ENCODE data around the gene GCK. TPM values are rescaled to one million over a fixed set of nuclear protein-coding genes. Genes with fewer than 3 reads are reported as not detected.
A peak's percentile ranks its signal among the peaks of the same experiment; 100 is the strongest.
"Not testable (repeated sequence)": the region's sequence is repeated elsewhere in the genome, so short reads cannot be mapped to it uniquely, and the experiment has no call there.

The GCK gene
- total RNA-seq, 1 donor from 2014 or later, result 5.9 TPM

DNA sequence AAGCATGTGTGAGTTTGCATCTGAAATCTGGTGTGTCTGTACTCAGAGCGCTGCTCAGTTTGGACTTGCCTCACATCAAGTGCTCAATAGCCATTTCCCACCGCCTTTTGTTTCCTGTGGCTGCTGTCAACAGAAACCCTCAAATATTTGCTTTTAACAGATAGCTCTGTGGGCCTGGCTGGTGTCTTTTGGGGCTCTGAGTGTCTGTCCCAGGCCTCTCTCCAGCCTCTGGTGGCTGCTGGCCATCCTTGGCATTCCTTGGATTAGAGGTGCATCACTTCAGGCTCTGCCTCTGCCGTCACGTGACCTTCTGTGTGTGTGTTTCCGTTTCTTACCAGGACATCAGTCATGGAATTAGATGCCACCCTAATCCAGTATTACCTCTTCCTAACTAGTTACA, 20.9 kb upstream of the GCK start:
- Mint-ChIP-seq H3K4me3 (ENCODE audit: low read depth) (no peak overlapping the region), H3K36me3 (ENCODE audit: insufficient read depth) (peaks cover 21% of the 10 kb centered on the region), H3K27ac (no peak overlapping the region), H3K9me3 (ENCODE audit: low read depth) (no peaks in the 10 kb centered on the region), H3K4me1 (ENCODE audit: low read depth) (no peaks in the 10 kb centered on the region), H3K27me3 (no peaks in the 10 kb centered on the region)
- no peak for DNase-seq (ENCODE audit: low spot score, unreplicated experiment)
- TF ChIP-seq, protein P1, sequence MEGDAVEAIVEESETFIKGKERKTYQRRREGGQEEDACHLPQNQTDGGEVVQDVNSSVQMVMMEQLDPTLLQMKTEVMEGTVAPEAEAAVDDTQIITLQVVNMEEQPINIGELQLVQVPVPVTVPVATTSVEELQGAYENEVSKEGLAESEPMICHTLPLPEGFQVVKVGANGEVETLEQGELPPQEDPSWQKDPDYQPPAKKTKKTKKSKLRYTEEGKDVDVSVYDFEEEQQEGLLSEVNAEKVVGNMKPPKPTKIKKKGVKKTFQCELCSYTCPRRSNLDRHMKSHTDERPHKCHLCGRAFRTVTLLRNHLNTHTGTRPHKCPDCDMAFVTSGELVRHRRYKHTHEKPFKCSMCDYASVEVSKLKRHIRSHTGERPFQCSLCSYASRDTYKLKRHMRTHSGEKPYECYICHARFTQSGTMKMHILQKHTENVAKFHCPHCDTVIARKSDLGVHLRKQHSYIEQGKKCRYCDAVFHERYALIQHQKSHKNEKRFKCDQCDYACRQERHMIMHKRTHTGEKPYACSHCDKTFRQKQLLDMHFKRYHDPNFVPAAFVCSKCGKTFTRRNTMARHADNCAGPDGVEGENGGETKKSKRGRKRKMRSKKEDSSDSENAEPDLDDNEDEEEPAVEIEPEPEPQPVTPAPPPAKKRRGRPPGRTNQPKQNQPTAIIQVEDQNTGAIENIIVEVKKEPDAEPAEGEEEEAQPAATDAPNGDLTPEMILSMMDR (IDR thresholded peaks at IDR 0.05; ENCODE audit: unreplicated experiment), result no peak

DNA sequence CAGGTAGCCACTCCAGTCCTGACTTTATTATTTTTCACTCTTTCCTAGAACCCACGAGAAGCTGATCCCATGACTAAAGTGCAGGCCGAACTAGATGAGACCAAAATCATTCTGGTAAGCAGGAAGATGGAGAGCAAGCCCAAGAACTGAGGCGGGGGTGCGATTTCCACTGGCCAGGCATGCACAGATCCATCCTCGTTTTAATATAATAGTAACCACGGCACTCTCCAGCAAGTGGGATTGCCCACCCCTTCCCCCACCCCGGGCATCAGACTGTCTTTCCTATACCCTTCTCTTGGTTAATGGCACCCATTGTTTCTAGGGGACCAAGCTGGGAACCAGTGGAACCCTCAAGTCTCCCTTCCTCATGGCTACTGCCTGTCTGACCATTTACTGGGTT, 18.8 kb upstream of the GCK start:
- no peaks in the 10 kb centered on the region for H3K9me3 Mint-ChIP-seq (ENCODE audit: low read depth)
- DNase-seq (ENCODE audit: low spot score, unreplicated experiment), result no peak
- H3K27me3 Mint-ChIP-seq, result no peaks in the 10 kb centered on the region
- H3K36me3 Mint-ChIP-seq (ENCODE audit: insufficient read depth), result peaks cover 25% of the 10 kb centered on the region
- H3K4me3 Mint-ChIP-seq (ENCODE audit: low read depth), result no peak overlapping the region
- no peak overlapping the region for H3K27ac Mint-ChIP-seq
- H3K4me1 Mint-ChIP-seq (ENCODE audit: low read depth), result no peaks in the 10 kb centered on the region
- TF ChIP-seq, protein P1 (IDR thresholded peaks at IDR 0.05; ENCODE audit: unreplicated experiment), result no peak

GRCh38 chr7:44206008-44206407, 16.8 kb upstream of the GCK start:
- no peak for DNase-seq (ENCODE audit: low spot score, unreplicated experiment)
- H3K4me1 Mint-ChIP-seq (ENCODE audit: low read depth), result peaks cover 13% of the 10 kb centered on the region
- peaks cover 23% of the 10 kb centered on the region for H3K36me3 Mint-ChIP-seq (ENCODE audit: insufficient read depth)
- no peaks in the 10 kb centered on the region for H3K9me3 Mint-ChIP-seq (ENCODE audit: low read depth)
- TF ChIP-seq, protein P1 (IDR thresholded peaks at IDR 0.05; ENCODE audit: unreplicated experiment), result no peak
- H3K27ac Mint-ChIP-seq, result no peak overlapping the region
- no peaks in the 10 kb centered on the region for H3K27me3 Mint-ChIP-seq
- H3K4me3 Mint-ChIP-seq (ENCODE audit: low read depth), result no peak overlapping the region

GRCh38 chr7:44201813-44202212, 12.6 kb upstream of the GCK start:
- Mint-ChIP-seq H3K27ac (peak overlapping the region; percentile 97), H3K36me3 (ENCODE audit: insufficient read depth) (peaks cover 8% of the 10 kb centered on the region), H3K9me3 (ENCODE audit: low read depth) (no peaks in the 10 kb centered on the region), H3K27me3 (peaks cover 7% of the 10 kb centered on the region), H3K4me3 (ENCODE audit: low read depth) (peak overlapping the region; percentile 92), H3K4me1 (ENCODE audit: low read depth) (peaks cover 13% of the 10 kb centered on the region)
- DNase-seq (ENCODE audit: low spot score, unreplicated experiment), result no peak
- TF ChIP-seq, protein P1 (IDR thresholded peaks at IDR 0.05; ENCODE audit: unreplicated experiment), result no peak

DNA sequence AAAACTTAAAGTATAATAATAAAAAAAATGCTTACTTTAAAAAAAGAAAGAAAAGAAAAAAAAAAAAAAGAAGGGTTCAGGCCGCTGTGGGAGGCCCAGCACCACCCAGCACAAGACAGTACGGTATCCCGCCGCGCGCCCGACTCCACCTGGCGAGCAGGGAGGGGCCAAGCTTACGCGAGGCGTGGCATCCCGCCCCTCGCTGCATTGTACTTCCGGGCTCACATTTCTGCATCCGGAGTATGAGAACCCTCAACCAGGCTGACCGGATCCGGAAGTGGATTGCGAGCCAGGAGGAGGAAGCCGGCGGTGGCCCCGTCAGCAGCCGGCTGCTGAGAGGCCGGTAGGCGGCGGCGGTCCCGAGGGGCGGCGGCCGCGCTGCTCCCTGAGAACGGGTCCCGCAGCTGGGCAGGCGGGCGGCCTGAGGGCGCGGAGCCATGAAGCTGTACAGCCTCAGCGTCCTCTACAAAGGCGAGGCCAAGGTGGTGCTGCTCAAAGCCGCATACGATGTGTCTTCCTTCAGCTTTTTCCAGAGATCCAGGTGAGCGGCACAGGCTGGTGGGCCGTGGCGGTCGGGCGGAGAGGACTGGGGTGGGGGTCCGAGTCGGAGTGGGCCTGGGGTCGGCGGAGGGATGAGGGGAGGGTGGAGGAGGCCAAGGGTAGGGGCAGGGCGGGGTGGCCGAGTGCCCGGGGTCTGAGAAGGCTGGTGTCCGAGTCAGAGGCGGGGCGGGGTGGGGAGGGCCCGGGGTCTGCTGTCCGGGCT, 11.6 kb upstream of the GCK start, which contains the start of gene YKT6:
Gene YKT6, plus strand, starts transcription at position 280 of the 763 bp plus-strand sequence. Its CDS starts 158 bp downstream, at position 438.
- peaks cover 10% of the 10 kb centered on the region for H3K27me3 Mint-ChIP-seq
- H3K4me1 Mint-ChIP-seq (ENCODE audit: low read depth), result peaks cover 13% of the 10 kb centered on the region
- H3K9me3 Mint-ChIP-seq (ENCODE audit: low read depth), result no peaks in the 10 kb centered on the region
- H3K27ac Mint-ChIP-seq, result peak within 1 kb of the TSS; percentile 97
- H3K4me3 Mint-ChIP-seq (ENCODE audit: low read depth), result peak within 1 kb of the TSS; percentile 92
- H3K36me3 Mint-ChIP-seq (ENCODE audit: insufficient read depth), result peaks cover 6% of the 10 kb centered on the region
- DNase-seq (ENCODE audit: low spot score, unreplicated experiment), result peak; percentile 80
- TF ChIP-seq, protein P1 (IDR thresholded peaks at IDR 0.05; ENCODE audit: unreplicated experiment), result peak; percentile 66

- Mint-ChIP-seq H3K4me3 (ENCODE audit: low read depth) (peak overlapping the region; percentile 58), H3K4me1 (ENCODE audit: low read depth) (peaks cover 13% of the 10 kb centered on the region)
- not testable (repeated sequence) for H3K36me3 Mint-ChIP-seq (ENCODE audit: insufficient read depth); H3K27me3 Mint-ChIP-seq; H3K9me3 Mint-ChIP-seq (ENCODE audit: low read depth); DNase-seq (ENCODE audit: low spot score, unreplicated experiment); H3K27ac Mint-ChIP-seq
Measured at GRCh38 chr7:44200163-44200562, 10.9 kb upstream of the GCK start.

All from progenitor cell of endocrine pancreas (in vitro differentiated cells).